RWPE2 (cell line): ENCODE data around the gene GPATCH1.

Experiments
- ATAC-seq: fragments of 200-7000 bp; cut with Tn5 transposase; 3 replicates; pipeline ENCODE4 v1.9.1; 2021; ENCODE audit warnings: low read depth
- DNase-seq: peaks from one replicate; pipeline ENCODE4 v3.0.0-alpha.2; 2020; ENCODE audit warnings: low spot score
- H3K27ac ChIP-seq: fragments of 450-650 bp; 2 replicates; pipeline ENCODE4 v1.5.1; 2017; ENCODE audit warnings: mild to moderate bottlenecking; ENCODE audit not compliant: poor library complexity, severe bottlenecking
- H3K27me3 ChIP-seq: fragments of 250-450 bp; sonication (Bioruptor Pico); 2 replicates; pipeline ENCODE4 v1.5.1; 2021; ENCODE audit warnings: mild to moderate bottlenecking, moderate library complexity; ENCODE audit not compliant: insufficient read depth, poor library complexity, severe bottlenecking
- H3K36me3 ChIP-seq: fragments of 250-450 bp; sonication (Bioruptor Pico); 2 replicates; pipeline ENCODE4 v1.5.1; 2020; ENCODE audit warnings: low read depth, mild to moderate bottlenecking, moderate library complexity
- H3K4me1 ChIP-seq: fragments of 250-450 bp; sonication (Bioruptor Pico); 2 replicates; pipeline ENCODE4 v1.5.1; 2021; ENCODE audit warnings: mild to moderate bottlenecking, moderate library complexity; ENCODE audit not compliant: insufficient read depth, poor library complexity, severe bottlenecking
- H3K4me3 ChIP-seq: fragments of 250-450 bp; sonication (Bioruptor Pico); 2 replicates; pipeline ENCODE4 v1.5.1; 2021; ENCODE audit warnings: mild to moderate bottlenecking, moderate library complexity; ENCODE audit not compliant: severe bottlenecking
- H3K9me3 ChIP-seq: fragments of 250-450 bp; sonication (Bioruptor Pico); 2 replicates; pipeline ENCODE4 v1.5.1; 2021; ENCODE audit warnings: mild to moderate bottlenecking, moderate library complexity; ENCODE audit not compliant: severe bottlenecking
- TF ChIP-seq, protein P1 (sequence below): fragments of 450-650 bp; IDR thresholded peaks from one replicate; pipeline ENCODE4 v1.5.1; 2017; ENCODE audit warnings: mild to moderate bottlenecking, moderate library complexity; ENCODE audit not compliant: poor library complexity, severe bottlenecking

Gene GPATCH1

DNA sequence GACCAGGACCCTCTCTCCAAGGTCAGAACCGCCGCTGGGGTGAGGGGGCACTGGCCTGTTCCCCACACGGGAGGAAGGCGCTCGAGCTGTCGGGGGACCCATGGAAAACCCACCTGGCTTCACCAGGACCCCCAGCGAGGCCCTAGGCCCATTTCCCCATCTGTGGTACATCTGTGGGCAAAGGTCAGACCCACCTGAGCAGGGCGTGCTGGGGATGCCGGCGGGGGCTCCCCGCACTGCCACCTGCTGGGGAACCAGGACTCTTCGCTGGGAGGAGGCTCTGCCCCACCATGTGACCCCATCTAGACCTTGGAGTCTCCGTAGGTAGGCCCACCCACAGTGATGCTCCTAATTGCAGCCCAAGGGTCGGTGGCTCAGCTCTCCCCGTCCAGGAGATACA, 51.4 kb downstream of the GPATCH1 start:
- Histone ChIP-seq H3K4me1 (no peaks in the 10 kb centered on the region), H3K4me3 (no peak overlapping the region), H3K9me3 (no peaks in the 10 kb centered on the region), H3K27me3 (no peaks in the 10 kb centered on the region), H3K36me3 (peaks cover 17% of the 10 kb centered on the region), H3K27ac (no peak overlapping the region)
- TF ChIP-seq, protein P1, sequence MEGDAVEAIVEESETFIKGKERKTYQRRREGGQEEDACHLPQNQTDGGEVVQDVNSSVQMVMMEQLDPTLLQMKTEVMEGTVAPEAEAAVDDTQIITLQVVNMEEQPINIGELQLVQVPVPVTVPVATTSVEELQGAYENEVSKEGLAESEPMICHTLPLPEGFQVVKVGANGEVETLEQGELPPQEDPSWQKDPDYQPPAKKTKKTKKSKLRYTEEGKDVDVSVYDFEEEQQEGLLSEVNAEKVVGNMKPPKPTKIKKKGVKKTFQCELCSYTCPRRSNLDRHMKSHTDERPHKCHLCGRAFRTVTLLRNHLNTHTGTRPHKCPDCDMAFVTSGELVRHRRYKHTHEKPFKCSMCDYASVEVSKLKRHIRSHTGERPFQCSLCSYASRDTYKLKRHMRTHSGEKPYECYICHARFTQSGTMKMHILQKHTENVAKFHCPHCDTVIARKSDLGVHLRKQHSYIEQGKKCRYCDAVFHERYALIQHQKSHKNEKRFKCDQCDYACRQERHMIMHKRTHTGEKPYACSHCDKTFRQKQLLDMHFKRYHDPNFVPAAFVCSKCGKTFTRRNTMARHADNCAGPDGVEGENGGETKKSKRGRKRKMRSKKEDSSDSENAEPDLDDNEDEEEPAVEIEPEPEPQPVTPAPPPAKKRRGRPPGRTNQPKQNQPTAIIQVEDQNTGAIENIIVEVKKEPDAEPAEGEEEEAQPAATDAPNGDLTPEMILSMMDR, result no peak
- no peak; the same call in 2 of the 3 replicates for ATAC-seq
- no peak for DNase-seq

DNA sequence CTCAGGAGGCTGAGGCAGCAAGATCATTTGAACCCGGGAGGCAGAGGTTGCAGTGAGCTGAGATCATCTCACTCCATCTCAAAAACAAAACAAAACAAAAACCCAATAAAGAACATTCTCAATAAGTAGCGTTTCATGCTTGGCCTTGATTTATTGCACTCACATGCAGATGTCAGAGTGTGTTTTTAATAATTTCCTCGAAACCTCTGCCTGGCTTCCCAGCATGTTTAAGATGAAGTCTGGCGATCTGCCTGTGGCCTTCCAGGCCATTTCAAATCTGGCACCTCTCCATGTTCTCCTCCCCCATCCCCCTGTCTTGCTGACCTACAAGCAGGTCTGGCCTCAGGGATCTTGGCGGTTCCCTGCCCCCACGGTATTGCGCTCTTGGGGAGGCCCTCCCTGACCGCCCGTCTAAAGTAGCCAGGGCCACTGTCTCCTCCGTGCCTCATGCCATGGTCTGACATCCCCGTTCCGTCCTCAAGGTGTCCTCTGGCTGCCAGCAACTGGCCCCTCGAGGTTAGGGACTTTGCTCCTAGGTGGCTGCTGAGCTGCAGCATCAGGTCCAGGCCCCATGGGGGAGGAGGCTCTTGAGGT, 52.6 kb downstream of the GPATCH1 start:
- H3K36me3 ChIP-seq, result peaks cover 6% of the 10 kb centered on the region
- H3K9me3 ChIP-seq, result no peaks in the 10 kb centered on the region
- no peaks in the 10 kb centered on the region for H3K4me1 ChIP-seq
- DNase-seq, result no peak
- TF ChIP-seq, protein P1, result no peak
- H3K27me3 ChIP-seq, result no peaks in the 10 kb centered on the region
- H3K4me3 ChIP-seq, result no peak overlapping the region
- no peak overlapping the region for H3K27ac ChIP-seq
- ATAC-seq, result no peak

DNA sequence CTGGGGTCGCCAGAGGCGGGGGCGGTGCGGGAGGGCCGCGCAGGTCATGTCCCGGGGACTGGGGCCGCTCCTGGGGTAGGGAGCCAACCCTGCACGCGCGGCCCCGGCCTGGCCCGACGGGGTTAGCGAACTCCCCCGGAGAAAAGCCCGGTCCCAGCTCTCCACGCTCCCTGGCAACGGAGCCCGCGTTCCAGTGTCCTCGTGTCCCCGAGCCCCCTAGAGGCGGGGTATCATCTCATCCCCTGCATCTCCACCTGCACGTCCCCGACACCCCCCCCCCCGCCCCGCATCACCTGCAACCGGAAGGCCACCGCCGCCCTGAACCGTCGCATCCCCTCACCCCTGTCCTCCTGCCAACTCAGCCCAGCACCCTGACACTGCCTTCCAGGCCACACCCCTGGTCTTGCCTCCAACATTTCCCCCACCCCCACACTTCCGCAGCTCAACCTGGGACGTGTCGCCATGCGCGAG, 53.6 kb downstream of the GPATCH1 start:
- Histone ChIP-seq H3K4me3 (no peak overlapping the region), H3K27me3 (no peaks in the 10 kb centered on the region), H3K27ac (no peak overlapping the region), H3K4me1 (no peaks in the 10 kb centered on the region), H3K36me3 (peaks cover 6% of the 10 kb centered on the region), H3K9me3 (no peaks in the 10 kb centered on the region)
- DNase-seq (no peak), ATAC-seq (no peak)
- TF ChIP-seq, protein P1, result no peak

DNA sequence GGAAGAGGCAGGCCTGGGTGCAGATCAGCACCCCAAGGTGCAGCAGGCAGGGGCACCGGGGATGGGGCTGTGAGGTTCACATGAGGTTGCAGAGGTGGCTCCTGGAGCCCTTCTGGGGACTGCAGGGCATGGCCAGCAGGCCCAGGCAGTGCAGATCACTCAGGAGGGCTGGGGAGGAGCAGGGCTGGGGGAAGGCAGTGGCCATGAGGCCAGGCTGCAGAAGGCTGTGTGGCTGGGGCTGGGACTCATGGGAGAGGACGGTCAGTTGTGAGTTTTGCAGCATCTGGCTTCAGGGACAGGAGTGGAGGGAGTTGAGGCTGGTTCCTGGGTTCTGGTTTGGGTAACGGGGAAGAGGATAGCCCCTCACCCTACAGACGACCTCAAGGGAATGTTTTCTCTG, 58.2 kb downstream of the GPATCH1 start:
- no peaks in the 10 kb centered on the region for H3K9me3 ChIP-seq

More for the DNA sequence above, 58.2 kb downstream of the GPATCH1 start:
- Histone ChIP-seq H3K27ac (no peak overlapping the region), H3K27me3 (no peaks in the 10 kb centered on the region), H3K4me1 (no peaks in the 10 kb centered on the region), H3K4me3 (no peak overlapping the region), H3K36me3 (no peaks in the 10 kb centered on the region)
- TF ChIP-seq, protein P1, result no peak
- DNase-seq (no peak), ATAC-seq (no peak)
